ENCODE results near the gene YRDC. TPM values are rescaled to one million over a fixed set of nuclear protein-coding genes. Genes with fewer than 3 reads are reported as not detected.
A peak's percentile ranks its signal among the peaks of the same experiment; 100 is the strongest.

Gene YRDC
- total RNA-seq, 1 donor from 2014 or later, result 47.9 TPM

GRCh38 chr1:37755951-37756560 lies 52.0 kb downstream of the YRDC start:
- no peak for FAIRE-seq

GRCh38 chr1:37755290-37755689 lies 52.7 kb downstream of the YRDC start:
- DNase-seq (ENCODE audit: low read depth) (peak; percentile 66), FAIRE-seq (no peak)
- Histone ChIP-seq H3K36me3 (ENCODE audit: control insufficient read depth, insufficient read depth, low read length) (no peaks in the 10 kb centered on the region), H3K4me3 (ENCODE audit: low read depth, low read length) (no peak overlapping the region), H3K27me3 (ENCODE audit: control insufficient read depth, insufficient read depth, low read length) (peaks cover 23% of the 10 kb centered on the region)
- TF ChIP-seq CTCF (IDR thresholded peaks at IDR 0.05; ENCODE audit: insufficient read depth, low read length, severe bottlenecking), result no peak

More at GRCh38 chr1:37755951-37756560, 52.0 kb downstream of the YRDC start:
- peaks cover 25% of the 10 kb centered on the region for H3K27me3 ChIP-seq (ENCODE audit: control insufficient read depth, insufficient read depth, low read length)
- no peak for TF ChIP-seq CTCF (IDR thresholded peaks at IDR 0.05; ENCODE audit: insufficient read depth, low read length, severe bottlenecking)
- no peaks in the 10 kb centered on the region for H3K36me3 ChIP-seq (ENCODE audit: control insufficient read depth, insufficient read depth, low read length)
- no peak overlapping the region for H3K4me3 ChIP-seq (ENCODE audit: low read depth, low read length)
- DNase-seq (ENCODE audit: low read depth), result no peak

GRCh38 chr1:37753473-37754321 lies 54.3 kb downstream of the YRDC start:
- TF ChIP-seq CTCF (IDR thresholded peaks at IDR 0.05; ENCODE audit: insufficient read depth, low read length, severe bottlenecking), result no peak
- peaks cover 21% of the 10 kb centered on the region for H3K27me3 ChIP-seq (ENCODE audit: control insufficient read depth, insufficient read depth, low read length)
- no peaks in the 10 kb centered on the region for H3K36me3 ChIP-seq (ENCODE audit: control insufficient read depth, insufficient read depth, low read length)
- no peak overlapping the region for H3K4me3 ChIP-seq (ENCODE audit: low read depth, low read length)
- DNase-seq (ENCODE audit: low read depth) (no peak), FAIRE-seq (no peak)

Other genes with a start within 250 kb of the YRDC start
- 64.5 and 73.4 TPM in 2 replicates for gene GNL2, start 212.3 kb downstream of the YRDC start, total RNA-seq
- not detected in 2 replicates for gene RSPO1, start 173.3 kb downstream of the YRDC start, total RNA-seq
- gene CDCA8, start 115.7 kb downstream of the YRDC start, total RNA-seq, result 0.26 and 0.38 TPM in 2 replicates
- 0.13 and 0.26 TPM in 2 replicates for gene EPHA10, start 43.1 kb downstream of the YRDC start, total RNA-seq
- 0.26 TPM in 2 replicates for gene MANEAL, start 14.4 kb downstream of the YRDC start, total RNA-seq
- gene C1orf122, start 418 bp downstream of the YRDC start, total RNA-seq, result 18.8 and 26.1 TPM in 2 replicates
- 3.7 and 5.6 TPM in 2 replicates for gene MTF1, start 51.4 kb upstream of the YRDC start, total RNA-seq
- 5.6 and 8.4 TPM in 2 replicates for gene INPP5B, start 138.8 kb upstream of the YRDC start, total RNA-seq
- gene SF3A3, start 181.8 kb upstream of the YRDC start, total RNA-seq, result 83.2 and 90.6 TPM in 2 replicates
- 2.6 and 6.7 TPM in 2 replicates for gene FHL3, start 197.3 kb upstream of the YRDC start, total RNA-seq
- gene UTP11, start 204.5 kb upstream of the YRDC start, total RNA-seq, result 20.5 and 20.9 TPM in 2 replicates
- gene POU3F1, start 238.6 kb upstream of the YRDC start, total RNA-seq, result under 0.01 and 0.13 TPM in 2 replicates